Neural cell (in vitro differentiated cells): ENCODE results near the gene GTF3A. TPM values are rescaled to one million over a fixed set of nuclear protein-coding genes. Genes with fewer than 3 reads are reported as not detected.

Experiments
- H2AFZ ChIP-seq: fragments of 200-600, 300-800 bp; sonication (generic), shearing (Covaris generic); 2 replicates; pipeline ENCODE4 v1.6.0; 2014; ENCODE audit warnings: low read depth, mild to moderate bottlenecking, antibody characterized with exemption, low read length, moderate library complexity
- H3F3A ChIP-seq: fragments of 200-600 bp; shearing (Covaris generic); 2 replicates; pipeline ENCODE4 v1.6.1; 2016; ENCODE audit warnings: mild to moderate bottlenecking, moderate library complexity, mixed read lengths, antibody characterized with exemption, low read length; ENCODE audit not compliant: insufficient read depth, poor library complexity, severe bottlenecking
- H3K27ac ChIP-seq: fragments of 200-600, 300-800 bp; sonication (generic), shearing (Covaris generic); 2 replicates; pipeline ENCODE4 v1.5.1; 2014; ENCODE audit warnings: mild to moderate bottlenecking, low read length, moderate library complexity
- H3K27me3 ChIP-seq: fragments of 300-800, 200-600 bp; sonication (generic), shearing (Covaris generic); 2 replicates; pipeline ENCODE4 v1.6.0; 2014; ENCODE audit warnings: mild to moderate bottlenecking, low read depth, low read length, moderate library complexity; ENCODE audit not compliant: insufficient read depth
- H3K36me3 ChIP-seq: fragments of 300-800, 200-600 bp; sonication (generic), shearing (Covaris generic); 2 replicates; pipeline ENCODE4 v1.5.1; 2014; ENCODE audit warnings: mild to moderate bottlenecking, antibody characterized with exemption, low read length, moderate library complexity; ENCODE audit not compliant: insufficient read depth
- H3K4me2 ChIP-seq: fragments of 300-800, 200-600 bp; sonication (generic), shearing (Covaris generic); 2 replicates; pipeline ENCODE4 v1.6.0; 2014; ENCODE audit warnings: mild to moderate bottlenecking, low read length
- H3K4me3 ChIP-seq: fragments of 300-800, 200-600 bp; sonication (generic), shearing (Covaris generic); 2 replicates; pipeline ENCODE4 v1.5.1; 2014; ENCODE audit warnings: mild to moderate bottlenecking, low read length, moderate library complexity
- H3K79me2 ChIP-seq: fragments of 200-600 bp; shearing (Covaris generic); replicated peaks from 2 replicates; pipeline ENCODE4 v1.6.0; 2014; ENCODE audit warnings: mild to moderate bottlenecking, low read length, moderate library complexity; ENCODE audit not compliant: insufficient read depth
- H3K9ac ChIP-seq: fragments of 300-800, 200-600 bp; sonication (generic), shearing (Covaris generic); 2 replicates; pipeline ENCODE4 v1.6.1; 2016; ENCODE audit warnings: mild to moderate bottlenecking, low read length, mixed read lengths
- H3K9me2 ChIP-seq: fragments of 200-600 bp; shearing (Covaris generic); 2 replicates; pipeline ENCODE4 v1.6.1; 2016; ENCODE audit warnings: mild to moderate bottlenecking, low read length, mixed read lengths; ENCODE audit not compliant: insufficient read depth
- H3K9me3 ChIP-seq: fragments of 200-600, 300-800 bp; sonication (generic), shearing (Covaris generic); 2 replicates; pipeline ENCODE4 v1.6.1; 2016; ENCODE audit warnings: mild to moderate bottlenecking, mixed run types, low read length, moderate library complexity, mixed read lengths
- H4K20me1 ChIP-seq: fragments of 200-600 bp; shearing (Covaris generic); 2 replicates; pipeline ENCODE4 v1.6.1; 2016; ENCODE audit warnings: mild to moderate bottlenecking, mixed run types; ENCODE audit not compliant: insufficient read depth
- CTCF ChIP-seq: fragments of 450-650 bp; IDR thresholded peaks from 2 replicates; pipeline ENCODE4 v1.5.1; 2014; ENCODE audit warnings: antibody characterized with exemption, mild to moderate bottlenecking, moderate library complexity; ENCODE audit not compliant: poor library complexity, severe bottlenecking
- EP300 ChIP-seq: fragments of 450-650 bp; conservative IDR thresholded peaks from 2 replicates; pipeline ENCODE4 v1.6.1; 2014; ENCODE audit warnings: antibody characterized with exemption, mild to moderate bottlenecking, moderate library complexity; ENCODE audit not compliant: poor library complexity, severe bottlenecking
- EZH2 ChIP-seq: fragments of 200-600, 300-800 bp; shearing (Covaris generic), sonication (generic); IDR thresholded peaks from 2 replicates; pipeline ENCODE4 v1.6.1; 2014; ENCODE audit warnings: antibody characterized with exemption, low read length, borderline replicate concordance, mild to moderate bottlenecking; ENCODE audit not compliant: insufficient read depth, poor library complexity, severe bottlenecking
- MXI1 ChIP-seq: fragments of 450-650 bp; conservative IDR thresholded peaks from 2 replicates; pipeline ENCODE4 v1.6.1; 2014; ENCODE audit warnings: antibody characterized with exemption, mild to moderate bottlenecking; ENCODE audit not compliant: poor library complexity, severe bottlenecking
- POLR2AphosphoS5 ChIP-seq: IDR thresholded peaks from 2 replicates; pipeline ENCODE4 v1.6.1; 2012
- RAD21 ChIP-seq: fragments of 450-650 bp; conservative IDR thresholded peaks from 2 replicates; pipeline ENCODE4 v1.6.1; 2014; ENCODE audit warnings: antibody characterized with exemption, mild to moderate bottlenecking, moderate library complexity
- REST ChIP-seq: IDR thresholded peaks from 2 replicates; pipeline ENCODE4 v1.6.1; 2012; ENCODE audit warnings: borderline replicate concordance
- SMC3 ChIP-seq: fragments of 450-650 bp; conservative IDR thresholded peaks from 2 replicates; pipeline ENCODE4 v1.6.1; 2014; ENCODE audit warnings: antibody characterized with exemption, mild to moderate bottlenecking, moderate library complexity; ENCODE audit not compliant: poor library complexity
- TAF1 ChIP-seq: IDR thresholded peaks from 2 replicates; pipeline ENCODE4 v1.6.1; 2012; ENCODE audit warnings: low read depth
- polyA plus RNA-seq: library from polyadenylated mRNA; depleted of rRNA; stranded (reverse); fragments of >200 nt; gene quantifications from 2 replicates; pipeline ENCODE4 v1.2.3, GENCODE V29; 2014

Gene GTF3A
- polyA plus RNA-seq, 1 donor from 2014 or later: 104 TPM

- no peak for TF ChIP-seq CTCF
- TF ChIP-seq EP300: no peak
- no peak for TF ChIP-seq POLR2AphosphoS5
- TF ChIP-seq SMC3: no peak
- TF ChIP-seq EZH2: no peak
- no peak for TF ChIP-seq RAD21
- TF ChIP-seq REST: no peak
- TF ChIP-seq TAF1: no peak
- no peak for TF ChIP-seq MXI1
- Histone ChIP-seq H4K20me1 (no peaks in the 10 kb centered on the region), H2AFZ (no peak overlapping the region), H3K4me3 (no peak overlapping the region), H3K9me2 (no peaks in the 10 kb centered on the region), H3K4me2 (no peak overlapping the region), H3F3A (no peaks in the 10 kb centered on the region), H3K9ac (no peak overlapping the region), H3K27ac (peak overlapping the region; percentile 12), H3K27me3 (no peaks in the 10 kb centered on the region), H3K9me3 (no peaks in the 10 kb centered on the region), H3K36me3 (no peaks in the 10 kb centered on the region), H3K79me2 (no peaks in the 10 kb centered on the region)
Measured at GRCh38 chr13:27476943-27477703, 52.7 kb downstream of the GTF3A start.

GRCh38 chr13:27481766-27482165 is 57.3 kb downstream of the GTF3A start:
- Histone ChIP-seq H3K9me3 (no peaks in the 10 kb centered on the region), H3K36me3 (no peaks in the 10 kb centered on the region), H3K27ac (no peak overlapping the region), H3K79me2 (no peaks in the 10 kb centered on the region), H3K9me2 (no peaks in the 10 kb centered on the region), H3K4me3 (no peak overlapping the region), H2AFZ (no peak overlapping the region), H4K20me1 (no peaks in the 10 kb centered on the region), H3F3A (no peaks in the 10 kb centered on the region), H3K27me3 (no peaks in the 10 kb centered on the region), H3K4me2 (no peak overlapping the region), H3K9ac (no peak overlapping the region)
- TF ChIP-seq POLR2AphosphoS5: no peak
- TF ChIP-seq CTCF: peak; percentile 45
- no peak for TF ChIP-seq EZH2
- no peak for TF ChIP-seq REST
- TF ChIP-seq EP300: no peak
- peak; percentile 38 for TF ChIP-seq SMC3
- no peak for TF ChIP-seq TAF1
- TF ChIP-seq MXI1: no peak
- TF ChIP-seq RAD21: no peak
